Liver (tissue), 9 donors: Measurements from ENCODE around the gene GOLGA2. TPM values are rescaled to one million over a fixed set of nuclear protein-coding genes. Genes with fewer than 3 reads are reported as not detected.

Experiments
- DNase-seq: peaks from one replicate; pipeline ENCODE4 v3.0.0-alpha.2; 2017; ENCODE audit warnings: low spot score
- H3K27ac ChIP-seq, 2 donors: one replicate each; pipeline ENCODE4 v1.7.0; 2013; ENCODE audit warnings: inconsistent platforms in 2 of 2, low read length in 2 of 2, control low read depth in 1 of 2, low read depth in 1 of 2, mild to moderate bottlenecking in 1 of 2
- H3K27me3 ChIP-seq, 4 donors: one replicate each; pipeline versions ENCODE4 v1.6.1 to v1.7.0; 2013; ENCODE audit warnings: low read length in 3 of 4, inconsistent platforms in 1 of 4, mild to moderate bottlenecking in 1 of 4, moderate library complexity in 1 of 4; ENCODE audit not compliant: control insufficient read depth in 4 of 4, insufficient read depth in 4 of 4
- H3K36me3 ChIP-seq, 4 donors: one replicate each; pipeline versions ENCODE4 v1.6.1 to v1.7.0; 2013; ENCODE audit warnings: low read length in 3 of 4, mild to moderate bottlenecking in 3 of 4, low read depth in 1 of 4, moderate library complexity in 1 of 4; ENCODE audit not compliant: control insufficient read depth in 4 of 4, insufficient read depth in 3 of 4
- H3K4me1 ChIP-seq, 4 donors: one replicate each; pipeline versions ENCODE4 v1.6.1 to v1.7.0; 2013; ENCODE audit warnings: low read length in 3 of 4, mild to moderate bottlenecking in 3 of 4, moderate library complexity in 1 of 4; ENCODE audit not compliant: control insufficient read depth in 4 of 4, insufficient read depth in 4 of 4
- H3K4me3 ChIP-seq, 3 donors: one replicate each; pipeline versions ENCODE4 v1.6.1 to v1.7.0; 2013; ENCODE audit warnings: low read length in 3 of 3, control low read depth in 1 of 3, low read depth in 1 of 3, mild to moderate bottlenecking in 1 of 3
- H3K9ac ChIP-seq, 2 donors: one replicate each; pipeline ENCODE4 v1.7.0; 2013; ENCODE audit warnings: low read length in 2 of 2, mild to moderate bottlenecking in 2 of 2, moderate library complexity in 2 of 2, control low read depth in 1 of 2, low read depth in 1 of 2
- H3K9me3 ChIP-seq, 4 donors: one replicate each; pipeline versions ENCODE4 v1.6.1 to v1.7.0; 2013; ENCODE audit warnings: low read length in 3 of 4; ENCODE audit not compliant: control insufficient read depth in 4 of 4
- CTCF ChIP-seq: fragments of 150-350 bp; IDR thresholded peaks from 2 replicates; pipeline ENCODE4 v1.5.1; 2017; ENCODE audit warnings: improper control_type of control experiment, low read depth, low read length; ENCODE audit not compliant: missing input control
- EGR1 ChIP-seq, 2 donors: IDR thresholded peaks; 2 replicates each; pipeline ENCODE4 v1.6.1; 2016 to 2018; ENCODE audit warnings: antibody characterized with exemption in 2 of 2, low read depth in 2 of 2
- FOXA1 ChIP-seq: IDR thresholded peaks from 2 replicates; pipeline ENCODE4 v1.6.1; 2016; ENCODE audit warnings: antibody characterized with exemption
- FOXA2 ChIP-seq: IDR thresholded peaks from 2 replicates; pipeline ENCODE4 v1.6.1; 2016; ENCODE audit warnings: antibody characterized with exemption
- GABPA ChIP-seq, 2 donors: IDR thresholded peaks in 1 of 2; conservative IDR thresholded peaks in 1 of 2; 2 replicates each; pipeline ENCODE4 v1.6.1; 2016; ENCODE audit warnings: antibody characterized with exemption in 2 of 2, mild to moderate bottlenecking in 1 of 2, moderate library complexity in 1 of 2
- HNF4A ChIP-seq, 2 donors: conservative IDR thresholded peaks; 2 replicates each; pipeline ENCODE4 v1.6.1; 2016; ENCODE audit warnings: antibody characterized with exemption in 2 of 2, mild to moderate bottlenecking in 2 of 2
- HNF4G ChIP-seq: IDR thresholded peaks from 2 replicates; pipeline ENCODE4 v1.6.1; 2016; ENCODE audit warnings: antibody characterized with exemption
- JUND ChIP-seq, 2 donors: IDR thresholded peaks; 2 replicates each; pipeline ENCODE4 v1.6.1; 2016; ENCODE audit warnings: antibody characterized with exemption in 2 of 2
- NR2F2 ChIP-seq: IDR thresholded peaks from 2 replicates; pipeline ENCODE4 v1.6.1; 2016; ENCODE audit warnings: antibody characterized with exemption
- RAD21 ChIP-seq, 2 donors: IDR thresholded peaks; 2 replicates each; pipeline ENCODE4 v1.6.1; 2016; ENCODE audit warnings: antibody characterized with exemption in 2 of 2, mild to moderate bottlenecking in 2 of 2
- RXRA ChIP-seq, 2 donors: IDR thresholded peaks; 2 replicates each; pipeline ENCODE4 v1.6.1; 2017 to 2018; ENCODE audit warnings: antibody characterized with exemption in 2 of 2, mild to moderate bottlenecking in 1 of 2
- SP1 ChIP-seq: IDR thresholded peaks from 2 replicates; pipeline ENCODE4 v1.6.1; 2018; ENCODE audit warnings: antibody characterized with exemption, mild to moderate bottlenecking
- TAF1 ChIP-seq: conservative IDR thresholded peaks from 2 replicates; pipeline ENCODE4 v1.6.1; 2016; ENCODE audit warnings: antibody characterized with exemption, mild to moderate bottlenecking
- YY1 ChIP-seq: IDR thresholded peaks from 2 replicates; pipeline ENCODE4 v1.6.1; 2016; ENCODE audit warnings: antibody characterized with exemption, mild to moderate bottlenecking
- ZBTB33 ChIP-seq: IDR thresholded peaks from 2 replicates; pipeline ENCODE4 v1.6.1; 2016; ENCODE audit warnings: antibody characterized with exemption
- WGBS: extraction: QIAGEN DNeasy Blood & Tissue Kit; methylation state at CpG from one replicate; pipeline ENCODE4 v1.1.7; 2013; 5-methylcytosine and 5-hydroxymethylcytosine counted together
- polyA plus RNA-seq, 2 donors: library from polyadenylated mRNA; stranded (reverse) in 1 of 2; unstranded in 1 of 2; fragments of 200-250 nt in 1 of 2; fragments of >200 nt in 1 of 2; fragmentation: Nextera tagmentation in 1 of 2; extraction: Ambion mirVana in 1 of 2; gene quantifications; one replicate each; pipeline versions ENCODE4 v1.2.1 to v1.2.3, GENCODE V29; 2013 to 2015
- total RNA-seq, 2 donors: library from RNA; depleted of rRNA; stranded (reverse); fragments of >200 nt; gene quantifications; one replicate each; pipeline ENCODE4 v1.2.3, GENCODE V29; 2014
- TF ChIP-seq, protein P1 (sequence below): IDR thresholded peaks from 2 replicates; pipeline ENCODE4 v1.6.1; 2016; ENCODE audit warnings: antibody characterized with exemption
- TF ChIP-seq, protein P2 (sequence below): IDR thresholded peaks from 2 replicates; pipeline ENCODE4 v1.6.1; 2016; ENCODE audit warnings: antibody characterized with exemption
- TF ChIP-seq, protein P3 (sequence below): IDR thresholded peaks from 2 replicates; pipeline ENCODE4 v1.6.1; 2016; ENCODE audit warnings: antibody characterized with exemption, mild to moderate bottlenecking
- donor health status: healthy.
- donor health status: healthy.
- donor health status: healthy.
- donor health status: healthy.
- donor health status: healthy.

The GOLGA2 gene
- total and polyA plus RNA-seq, 4 donors: 14.4 to 45.7 (median 27.9) TPM

GRCh38 chr9:128245421-128246151 is 30.2 kb downstream of the GOLGA2 start:
- Histone ChIP-seq H3K9ac (no peak overlapping the region), H3K36me3 (no peaks in the 10 kb centered on the region), H3K4me1 (peaks cover 0 to 5% (median 2%) of the 10 kb centered on the region in 4 donors), H3K9me3 (no peaks in the 10 kb centered on the region), H3K27ac (no peak overlapping the region), H3K4me3 (no peak overlapping the region), H3K27me3 (no peaks in the 10 kb centered on the region)
- DNase-seq: no peak
- WGBS: 71% methylated on average over 13 of the region's 13 CpGs
- TF ChIP-seq GABPA (IDR thresholded peaks at IDR 0.05 in 1 of 2, conservative IDR thresholded peaks at IDR 0.05 in 1 of 2) (no peak), FOXA2 (no peak), TAF1 (no peak), CTCF (no peak), YY1 (no peak), JUND (IDR thresholded peaks at IDR 0.05) (no peak), HNF4G (no peak), NR2F2 (no peak), HNF4A (conservative IDR thresholded peaks at IDR 0.05) (no peak), ZBTB33 (no peak), FOXA1 (no peak)
- TF ChIP-seq, protein P1, sequence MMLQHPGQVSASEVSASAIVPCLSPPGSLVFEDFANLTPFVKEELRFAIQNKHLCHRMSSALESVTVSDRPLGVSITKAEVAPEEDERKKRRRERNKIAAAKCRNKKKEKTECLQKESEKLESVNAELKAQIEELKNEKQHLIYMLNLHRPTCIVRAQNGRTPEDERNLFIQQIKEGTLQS: no peak
- TF ChIP-seq, protein P2, sequence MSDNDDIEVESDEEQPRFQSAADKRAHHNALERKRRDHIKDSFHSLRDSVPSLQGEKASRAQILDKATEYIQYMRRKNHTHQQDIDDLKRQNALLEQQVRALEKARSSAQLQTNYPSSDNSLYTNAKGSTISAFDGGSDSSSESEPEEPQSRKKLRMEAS: no peak
- TF ChIP-seq, protein P3, sequence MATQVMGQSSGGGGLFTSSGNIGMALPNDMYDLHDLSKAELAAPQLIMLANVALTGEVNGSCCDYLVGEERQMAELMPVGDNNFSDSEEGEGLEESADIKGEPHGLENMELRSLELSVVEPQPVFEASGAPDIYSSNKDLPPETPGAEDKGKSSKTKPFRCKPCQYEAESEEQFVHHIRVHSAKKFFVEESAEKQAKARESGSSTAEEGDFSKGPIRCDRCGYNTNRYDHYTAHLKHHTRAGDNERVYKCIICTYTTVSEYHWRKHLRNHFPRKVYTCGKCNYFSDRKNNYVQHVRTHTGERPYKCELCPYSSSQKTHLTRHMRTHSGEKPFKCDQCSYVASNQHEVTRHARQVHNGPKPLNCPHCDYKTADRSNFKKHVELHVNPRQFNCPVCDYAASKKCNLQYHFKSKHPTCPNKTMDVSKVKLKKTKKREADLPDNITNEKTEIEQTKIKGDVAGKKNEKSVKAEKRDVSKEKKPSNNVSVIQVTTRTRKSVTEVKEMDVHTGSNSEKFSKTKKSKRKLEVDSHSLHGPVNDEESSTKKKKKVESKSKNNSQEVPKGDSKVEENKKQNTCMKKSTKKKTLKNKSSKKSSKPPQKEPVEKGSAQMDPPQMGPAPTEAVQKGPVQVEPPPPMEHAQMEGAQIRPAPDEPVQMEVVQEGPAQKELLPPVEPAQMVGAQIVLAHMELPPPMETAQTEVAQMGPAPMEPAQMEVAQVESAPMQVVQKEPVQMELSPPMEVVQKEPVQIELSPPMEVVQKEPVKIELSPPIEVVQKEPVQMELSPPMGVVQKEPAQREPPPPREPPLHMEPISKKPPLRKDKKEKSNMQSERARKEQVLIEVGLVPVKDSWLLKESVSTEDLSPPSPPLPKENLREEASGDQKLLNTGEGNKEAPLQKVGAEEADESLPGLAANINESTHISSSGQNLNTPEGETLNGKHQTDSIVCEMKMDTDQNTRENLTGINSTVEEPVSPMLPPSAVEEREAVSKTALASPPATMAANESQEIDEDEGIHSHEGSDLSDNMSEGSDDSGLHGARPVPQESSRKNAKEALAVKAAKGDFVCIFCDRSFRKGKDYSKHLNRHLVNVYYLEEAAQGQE: no peak

GRCh38 chr9:128244837-128245231 is 31.0 kb downstream of the GOLGA2 start:
- no peak overlapping the region for H3K9ac ChIP-seq
- TF ChIP-seq, protein P1: no peak
- TF ChIP-seq HNF4A (conservative IDR thresholded peaks at IDR 0.05): no peak
- TF ChIP-seq JUND (IDR thresholded peaks at IDR 0.05): no peak
- no peak for TF ChIP-seq TAF1
- TF ChIP-seq RXRA (IDR thresholded peaks at IDR 0.05): no peak
- TF ChIP-seq, protein P3: no peak
- no peak for TF ChIP-seq RAD21 (IDR thresholded peaks at IDR 0.05)
- no peak for TF ChIP-seq SP1
- TF ChIP-seq FOXA2: no peak
- TF ChIP-seq, protein P2: no peak
- TF ChIP-seq EGR1 (IDR thresholded peaks at IDR 0.05; ENCODE audit: low read depth in 2 of 2): no peak
- no peak for TF ChIP-seq GABPA (IDR thresholded peaks at IDR 0.05 in 1 of 2, conservative IDR thresholded peaks at IDR 0.05 in 1 of 2)
- no peak for TF ChIP-seq YY1
- no peak for TF ChIP-seq HNF4G
- no peak for DNase-seq
- no peaks in the 10 kb centered on the region for H3K9me3 ChIP-seq
- peaks cover 0 to 5% (median under 1%) of the 10 kb centered on the region in 4 donors for H3K4me1 ChIP-seq
- no peaks in the 10 kb centered on the region for H3K27me3 ChIP-seq
- no peak overlapping the region for H3K27ac ChIP-seq
- H3K36me3 ChIP-seq: no peaks in the 10 kb centered on the region
- no peak overlapping the region for H3K4me3 ChIP-seq
- 35% methylated on average over 18 of the region's 18 CpGs for WGBS
